GM12875 (cell line): ENCODE data around the gene ALOX15.
"Not testable (repeated sequence)": the region's sequence is repeated elsewhere in the genome, so short reads cannot be mapped to it uniquely, and the experiment has no call there.

ENCODE experiments used
- H3K4me3 ChIP-seq: one replicate; pipeline ENCODE4 v1.5.1; 2011; ENCODE audit warnings: low read depth, low read length, control low read depth
- CTCF ChIP-seq: IDR thresholded peaks from 2 replicates; pipeline ENCODE4 v1.5.1; 2011; ENCODE audit warnings: low read depth, mild to moderate bottlenecking, control low read depth, inconsistent platforms, low read length, moderate library complexity, borderline replicate concordance; ENCODE audit not compliant: insufficient read depth

The ALOX15 gene

DNA sequence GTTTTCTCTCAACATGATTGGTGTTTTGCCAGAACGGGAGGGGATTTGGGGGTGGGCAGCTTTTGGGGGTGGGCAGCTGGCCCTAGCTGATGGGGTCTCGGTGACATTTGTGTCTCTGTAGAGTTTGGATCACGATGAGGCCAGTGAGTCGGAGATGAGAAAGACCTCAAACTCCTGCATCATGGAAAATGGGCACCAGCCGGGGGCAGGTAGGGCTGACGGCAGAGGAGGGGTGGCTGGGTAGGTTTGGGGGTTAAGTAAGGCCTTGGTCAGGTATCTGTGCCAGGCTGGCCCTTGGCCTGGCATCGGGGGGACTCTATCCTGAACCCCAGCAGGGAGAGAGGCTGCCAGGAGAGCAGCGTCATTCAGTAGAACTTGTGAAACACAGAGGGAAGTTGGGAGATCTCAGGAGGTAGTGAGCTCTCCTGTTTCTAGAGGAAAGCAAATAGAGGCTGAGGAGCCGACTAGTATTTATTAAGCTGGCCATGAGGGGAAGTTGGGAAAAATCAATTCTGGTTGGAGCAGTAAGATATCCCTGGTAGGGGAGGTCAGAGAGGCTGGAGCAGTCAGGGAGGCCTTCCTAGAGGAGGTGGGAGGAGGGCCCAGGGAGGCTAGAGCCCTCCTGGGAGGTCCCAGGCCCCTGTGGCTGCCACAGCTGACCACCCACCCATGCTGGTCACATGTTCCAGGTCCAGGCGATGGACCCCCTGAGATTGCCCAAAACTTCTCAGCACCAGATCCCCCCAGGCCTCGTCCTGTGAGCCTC, 49.1 kb downstream of the ALOX15 start:
- no peak for TF ChIP-seq CTCF
- H3K4me3 ChIP-seq: no peak overlapping the region

DNA sequence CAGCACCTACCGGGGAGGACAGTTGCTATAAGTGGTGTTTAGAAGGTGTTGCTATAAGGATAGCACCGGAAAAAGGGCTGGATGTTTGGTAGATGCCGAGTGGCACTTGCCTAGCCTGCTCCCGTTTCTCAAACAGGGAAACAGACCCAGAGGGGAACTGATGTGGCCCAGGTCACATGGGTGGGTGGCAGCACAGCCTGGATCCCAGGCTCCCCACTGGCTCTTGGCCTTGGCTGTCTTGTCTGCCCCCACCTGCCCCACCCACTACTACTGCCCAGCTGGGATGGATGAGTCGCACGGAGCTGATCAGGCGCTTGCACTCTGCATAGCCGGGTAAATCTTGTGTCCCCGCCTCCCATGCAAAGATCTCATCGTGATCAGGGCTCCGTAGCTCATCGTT, 49.9 kb downstream of the ALOX15 start:
- no peak for TF ChIP-seq CTCF

GRCh38 chr17:4590981-4591453, 50.5 kb downstream of the ALOX15 start:
- no peak overlapping the region for H3K4me3 ChIP-seq
- no peak for TF ChIP-seq CTCF

More for the DNA sequence above, 49.9 kb downstream of the ALOX15 start:
- H3K4me3 ChIP-seq: no peak overlapping the region

DNA sequence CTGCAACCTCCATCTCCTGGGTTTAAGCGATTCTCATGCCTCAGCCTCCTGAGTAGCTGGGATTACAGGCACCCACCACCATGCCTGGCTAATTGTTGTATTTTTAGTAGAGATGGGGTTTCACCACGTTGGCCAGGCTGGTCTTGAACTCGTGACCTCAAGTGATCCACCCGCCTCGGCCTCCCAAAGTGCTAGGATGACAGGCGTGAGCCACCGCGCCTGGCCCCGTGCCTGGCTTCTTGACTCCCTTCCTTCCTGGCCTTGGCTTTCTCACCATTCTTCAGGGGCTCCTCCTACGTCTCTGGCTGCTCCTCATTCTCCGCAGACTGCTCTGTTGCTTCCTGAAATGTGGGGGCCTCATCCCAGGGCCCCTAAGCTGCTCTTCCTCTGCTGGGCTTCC, 51.4 kb downstream of the ALOX15 start:
- not testable (repeated sequence) for H3K4me3 ChIP-seq

- TF ChIP-seq CTCF: no peak
- H3K4me3 ChIP-seq: no peak overlapping the region
These were observed 52.4 kb downstream of the ALOX15 start for GRCh38 chr17:4588898-4589625.

DNA sequence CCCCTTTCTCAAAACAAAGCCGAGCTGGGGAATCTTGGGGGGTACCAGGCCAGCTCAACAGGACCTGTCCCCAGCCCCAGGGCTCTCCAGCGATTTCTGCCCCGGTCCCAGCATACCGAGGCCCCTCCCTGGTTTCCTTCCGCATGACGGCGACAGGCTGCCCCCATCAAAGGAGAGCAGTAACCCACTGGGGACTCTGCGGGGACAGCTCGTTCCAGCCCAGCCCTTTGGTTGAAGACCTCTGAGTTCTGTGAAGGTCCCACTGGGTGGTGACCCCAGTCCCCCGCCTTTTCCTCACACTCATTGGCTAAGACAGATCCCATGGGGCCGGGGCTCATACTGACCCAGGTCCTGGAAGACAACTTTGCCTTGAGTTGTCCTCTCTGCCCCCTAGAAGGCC, 53.1 kb downstream of the ALOX15 start:
- TF ChIP-seq CTCF: no peak
- no peak overlapping the region for H3K4me3 ChIP-seq

GRCh38 chr17:4587803-4588202, 53.7 kb downstream of the ALOX15 start:
- H3K4me3 ChIP-seq: no peak overlapping the region
- no peak for TF ChIP-seq CTCF
